Vagina (tissue), 2 donors: ENCODE data around the gene CKLF.

Experiments
- CTCF ChIP-seq, 3 experiments: fragments of 450-650 bp in 2 of 3; fragments of 200-600 bp in 1 of 3; sonication (generic) in 1 of 3; IDR thresholded peaks; one replicate each; pipeline ENCODE4 v1.5.1; 2017 to 2019; ENCODE audit warnings: antibody characterized with exemption in 3 of 3, mild to moderate bottlenecking in 2 of 3, moderate library complexity in 2 of 3
- POLR2A ChIP-seq, 2 donors: fragments of 450-650 bp; IDR thresholded peaks; one replicate each; pipeline ENCODE4 v1.6.1; 2017; ENCODE audit warnings: antibody characterized with exemption in 2 of 2, mild to moderate bottlenecking in 2 of 2, moderate library complexity in 2 of 2

- TF ChIP-seq CTCF (IDR thresholded peaks at IDR 0.05) (no peak), POLR2A (IDR thresholded peaks at IDR 0.05) (no peak)
These were observed 53.0 kb downstream of the CKLF start for GRCh38 chr16:66605177-66605978.
